Muscle layer of duodenum (tissue), 2 donors: ENCODE data around the gene GALNT18.

Experiments
- H3K27ac ChIP-seq: one replicate; pipeline ENCODE4 v1.7.0; 2013; ENCODE audit warnings: mild to moderate bottlenecking, low read length
- H3K27me3 ChIP-seq: one replicate; pipeline ENCODE4 v1.7.0; 2013; ENCODE audit warnings: low read depth, mild to moderate bottlenecking, control low read depth, low read length
- H3K36me3 ChIP-seq, 2 donors: one replicate each; pipeline ENCODE4 v1.7.0; 2013; ENCODE audit warnings: low read length in 2 of 2, control low read depth in 1 of 2, mild to moderate bottlenecking in 1 of 2; ENCODE audit not compliant: insufficient read depth in 2 of 2, control insufficient read depth in 1 of 2
- H3K4me1 ChIP-seq, 2 donors: one replicate each; pipeline ENCODE4 v1.7.0; 2013; ENCODE audit warnings: low read length in 2 of 2, mild to moderate bottlenecking in 2 of 2, control low read depth in 1 of 2, moderate library complexity in 1 of 2; ENCODE audit not compliant: insufficient read depth in 2 of 2, control insufficient read depth in 1 of 2
- H3K4me3 ChIP-seq, 2 donors: one replicate each; pipeline ENCODE4 v1.7.0; 2013; ENCODE audit warnings: low read length in 2 of 2, low read depth in 1 of 2, mild to moderate bottlenecking in 1 of 2
- H3K9me3 ChIP-seq, 2 donors: one replicate each; pipeline ENCODE4 v1.7.0; 2013; ENCODE audit warnings: low read length in 2 of 2, control low read depth in 1 of 2, mild to moderate bottlenecking in 1 of 2; ENCODE audit not compliant: control insufficient read depth in 1 of 2
- donor health status: healthy.

The GALNT18 gene

DNA sequence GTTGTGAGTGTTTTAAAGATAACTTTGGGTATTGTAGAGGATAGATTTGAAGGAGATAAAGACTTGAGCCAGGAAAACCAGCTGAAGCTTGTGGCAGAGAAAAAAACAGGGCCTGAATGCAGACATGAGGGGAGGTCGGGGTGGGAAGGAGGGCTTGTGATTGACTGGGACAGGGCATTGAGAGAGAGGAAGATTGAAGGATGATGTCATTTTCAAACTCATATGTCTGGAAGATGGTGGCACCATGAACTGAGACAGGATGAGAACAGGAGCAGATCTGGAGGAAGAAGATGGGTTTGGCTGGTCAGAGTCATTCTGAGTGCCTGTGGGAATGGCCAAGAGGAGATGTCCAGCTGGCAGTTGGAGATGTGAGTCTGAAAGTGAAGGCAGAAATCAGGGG, 283.5 kb downstream of the GALNT18 start:
- Histone ChIP-seq H3K27me3 (no peaks in the 10 kb centered on the region), H3K4me1 (no peaks in the 10 kb centered on the region), H3K36me3 (peaks cover 0 to 8% of the 10 kb centered on the region in 2 donors), H3K27ac (no peak overlapping the region), H3K9me3 (no peaks in the 10 kb centered on the region), H3K4me3 (no peak overlapping the region)

DNA sequence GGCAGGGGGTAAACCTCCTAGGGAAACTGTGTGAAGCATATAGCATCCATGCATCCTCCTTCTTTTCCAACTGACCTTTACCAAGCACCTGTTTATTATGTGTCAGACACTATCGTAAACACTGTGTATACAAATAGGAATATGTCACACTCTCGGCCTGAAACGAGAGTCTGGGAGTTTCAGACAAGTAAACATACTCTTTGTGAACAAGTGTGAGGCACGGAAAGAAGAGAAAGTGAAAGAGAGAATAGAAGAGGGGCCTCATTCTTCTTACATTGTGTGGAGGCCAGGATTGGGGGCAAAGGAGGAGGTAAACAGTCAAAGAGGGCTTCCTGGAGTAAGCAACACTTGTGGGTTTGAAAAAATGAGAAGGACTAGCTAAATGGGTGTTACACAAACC, 285.1 kb downstream of the GALNT18 start:
- no peaks in the 10 kb centered on the region for H3K9me3 ChIP-seq
- H3K4me1 ChIP-seq = no peaks in the 10 kb centered on the region
- H3K36me3 ChIP-seq = peaks cover 0 to 9% of the 10 kb centered on the region in 2 donors
- no peaks in the 10 kb centered on the region for H3K27me3 ChIP-seq
- no peak overlapping the region for H3K4me3 ChIP-seq
- H3K27ac ChIP-seq = no peak overlapping the region

DNA sequence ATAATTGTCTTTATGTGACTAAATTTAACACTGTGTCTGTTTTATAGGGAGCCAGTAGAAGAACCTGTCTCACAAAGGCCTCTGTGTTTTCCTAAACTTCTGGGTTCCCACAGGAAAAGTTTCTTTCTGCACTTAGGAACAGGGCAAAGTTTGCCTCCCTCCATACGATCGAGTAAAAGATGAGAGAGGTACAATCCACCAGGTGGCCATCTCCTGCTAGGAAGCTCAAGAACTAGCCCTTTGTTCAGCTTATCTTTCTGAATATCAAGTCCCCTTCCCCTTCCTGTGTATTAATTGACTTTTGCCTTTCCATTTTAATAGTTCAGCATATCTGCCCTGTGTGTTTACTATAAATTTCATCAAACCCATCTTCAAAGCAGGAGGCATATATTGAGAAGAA, 286.8 kb downstream of the GALNT18 start:
- Histone ChIP-seq H3K4me3 (no peak overlapping the region), H3K9me3 (no peaks in the 10 kb centered on the region), H3K4me1 (no peaks in the 10 kb centered on the region), H3K36me3 (peaks cover 0 to 17% of the 10 kb centered on the region in 2 donors), H3K27ac (no peak overlapping the region), H3K27me3 (no peaks in the 10 kb centered on the region)

DNA sequence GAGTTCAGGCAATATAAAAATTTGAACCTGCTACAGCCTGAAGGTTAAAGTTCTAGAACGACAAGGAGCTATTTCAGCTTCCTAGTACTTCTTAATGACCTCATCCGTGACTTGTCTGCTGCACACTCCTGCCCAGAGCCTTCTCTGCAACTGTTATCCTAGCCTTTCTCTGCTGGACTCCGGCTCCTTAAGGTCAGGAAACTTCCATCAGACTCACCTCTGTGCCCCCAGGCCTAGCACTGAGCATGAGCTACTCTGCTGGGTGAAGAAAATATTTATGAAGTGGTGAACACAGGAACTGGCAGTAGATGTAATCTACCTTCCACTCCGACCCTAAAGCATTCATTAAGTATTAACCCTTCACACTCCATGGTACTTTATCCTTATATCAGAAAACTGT, 287.2 kb downstream of the GALNT18 start:
- no peak overlapping the region for H3K27ac ChIP-seq
- no peaks in the 10 kb centered on the region for H3K9me3 ChIP-seq
- H3K4me3 ChIP-seq = no peak overlapping the region
- H3K27me3 ChIP-seq = no peaks in the 10 kb centered on the region
- peaks cover 0 to 17% of the 10 kb centered on the region in 2 donors for H3K36me3 ChIP-seq
- H3K4me1 ChIP-seq = no peaks in the 10 kb centered on the region

DNA sequence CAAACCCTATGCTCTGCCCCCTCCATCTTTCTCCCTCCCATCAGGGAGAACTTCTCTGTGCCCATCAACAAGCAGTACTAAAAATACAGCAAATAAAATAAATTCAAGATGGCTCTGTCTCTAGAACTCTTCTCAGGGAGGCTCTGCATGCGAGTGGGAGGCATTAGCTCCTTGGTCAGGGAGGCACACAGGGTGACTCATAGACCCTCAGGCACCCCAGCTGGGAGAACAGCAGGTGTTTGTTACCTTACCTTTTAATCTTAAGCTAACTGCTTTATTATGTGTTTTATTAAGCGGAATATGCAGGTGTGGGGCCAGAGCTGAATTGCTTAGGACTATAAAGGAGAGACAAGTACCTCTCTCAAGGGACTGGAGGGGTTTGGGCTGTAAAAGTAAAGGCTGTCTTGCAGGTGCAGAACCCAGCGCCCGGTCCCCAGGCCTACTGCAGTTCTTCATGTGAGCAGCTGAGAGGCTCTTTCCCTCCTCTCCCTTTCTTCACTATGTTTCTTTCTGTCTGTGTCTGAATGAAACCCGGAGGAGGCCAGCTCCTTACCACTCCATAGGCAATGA, 289.6 kb downstream of the GALNT18 start:
- Histone ChIP-seq H3K4me1 (no peaks in the 10 kb centered on the region), H3K9me3 (no peaks in the 10 kb centered on the region), H3K4me3 (no peak overlapping the region), H3K27me3 (no peaks in the 10 kb centered on the region), H3K36me3 (peaks cover 0 to 17% of the 10 kb centered on the region in 2 donors), H3K27ac (no peak overlapping the region)

DNA sequence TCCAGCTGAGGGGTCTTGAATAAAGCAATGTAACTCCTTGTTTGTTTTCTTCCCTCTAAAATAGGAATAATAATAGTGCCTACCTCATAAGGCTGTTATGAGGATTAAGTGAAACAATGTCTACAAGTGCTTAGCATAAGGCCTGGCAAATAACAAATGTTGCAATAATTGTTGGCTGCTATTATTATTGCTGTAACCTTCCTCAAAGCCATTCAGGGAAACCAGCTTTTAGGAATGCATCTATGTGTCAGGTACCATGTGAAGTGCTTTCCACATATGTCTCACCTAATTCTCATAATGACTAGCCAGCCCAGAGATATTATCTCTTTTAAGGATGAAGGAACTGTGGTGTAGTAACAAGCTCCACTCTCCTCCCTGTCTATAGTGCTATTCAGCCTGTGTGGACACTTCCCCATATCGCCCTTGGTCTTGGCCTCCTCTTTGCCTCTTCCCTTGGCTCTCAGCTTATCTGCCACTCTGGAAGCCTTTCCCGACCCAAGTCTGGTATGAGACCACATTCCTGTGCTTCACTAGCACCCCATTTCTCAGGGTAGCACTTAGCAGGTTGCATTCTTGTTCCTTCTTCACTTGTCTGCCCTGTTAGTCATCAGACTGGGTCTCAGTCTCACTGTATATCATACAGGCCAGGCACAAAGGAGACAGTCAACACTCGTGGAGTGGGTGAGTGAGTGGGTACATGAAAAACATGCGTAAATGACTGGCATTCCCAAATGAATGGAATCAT, 292.6 kb downstream of the GALNT18 start:
- Histone ChIP-seq H3K36me3 (peaks cover 0 to 25% of the 10 kb centered on the region in 2 donors), H3K4me1 (no peaks in the 10 kb centered on the region), H3K27ac (no peak overlapping the region), H3K4me3 (no peak overlapping the region), H3K27me3 (no peaks in the 10 kb centered on the region), H3K9me3 (no peaks in the 10 kb centered on the region)

DNA sequence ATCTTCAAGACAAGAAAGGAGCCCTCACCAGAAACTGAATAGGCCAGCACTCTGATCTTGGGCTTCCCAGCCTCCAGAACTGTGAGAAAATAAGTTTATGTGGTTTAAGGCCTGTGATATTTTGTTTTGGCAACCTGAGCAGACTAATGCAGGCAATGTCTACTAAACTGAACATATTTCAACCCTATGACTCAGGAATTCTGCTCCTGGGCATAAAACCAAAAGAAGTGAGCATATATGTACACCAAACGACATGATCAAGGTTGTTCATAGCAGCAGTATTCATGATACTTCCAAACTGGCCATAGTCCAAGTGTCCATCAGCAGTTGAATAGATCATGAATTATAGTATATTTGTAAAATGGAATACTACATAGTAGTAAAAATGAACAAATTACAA, 297.7 kb downstream of the GALNT18 start:
- Histone ChIP-seq H3K4me1 (no peaks in the 10 kb centered on the region), H3K9me3 (peaks cover 0 to 4% of the 10 kb centered on the region in 2 donors), H3K27me3 (no peaks in the 10 kb centered on the region), H3K27ac (no peak overlapping the region), H3K4me3 (no peak overlapping the region), H3K36me3 (peaks cover 0 to 19% of the 10 kb centered on the region in 2 donors)

DNA sequence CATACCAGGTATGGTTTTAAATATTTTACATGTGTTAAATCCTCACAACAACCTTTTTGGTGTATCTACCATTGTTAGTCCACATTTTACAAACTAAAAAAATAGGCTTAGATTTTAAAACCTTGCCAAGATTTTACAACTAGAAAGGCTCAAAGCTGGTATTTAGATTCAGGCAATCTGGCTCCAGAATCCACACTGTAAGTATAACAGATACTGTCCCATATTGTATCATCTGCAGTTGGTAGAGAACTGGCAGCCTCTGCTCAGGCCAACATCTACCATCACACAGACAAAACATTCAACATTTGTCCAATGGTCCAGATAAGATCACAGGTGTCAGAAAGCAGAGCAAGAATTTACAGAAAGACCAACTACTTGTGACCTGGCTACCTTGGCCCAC, 299.7 kb downstream of the GALNT18 start:
- H3K36me3 ChIP-seq = peaks cover 0 to 19% of the 10 kb centered on the region in 2 donors

DNA sequence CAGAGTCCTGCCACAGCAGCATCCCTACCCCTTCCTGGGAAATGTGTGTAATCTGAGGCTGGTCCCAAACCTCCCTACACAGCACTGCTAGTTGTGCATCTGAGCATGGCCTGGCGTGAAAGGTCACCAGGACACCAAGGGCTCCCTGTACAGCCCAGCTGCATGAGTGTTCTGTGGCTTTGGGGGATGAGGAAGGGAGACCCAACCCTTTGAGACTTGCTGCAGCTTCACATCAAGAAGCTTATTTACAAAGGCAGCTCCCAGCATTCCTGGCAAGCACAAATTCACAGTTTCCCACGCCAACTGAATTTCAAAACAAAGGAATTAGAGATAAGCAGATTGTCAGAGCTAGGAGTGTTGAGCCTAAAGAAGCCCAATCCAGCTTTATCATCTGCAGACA, 301.0 kb downstream of the GALNT18 start:
- Histone ChIP-seq H3K4me1 (no peaks in the 10 kb centered on the region), H3K27ac (no peak overlapping the region), H3K36me3 (peaks cover 0 to 11% of the 10 kb centered on the region in 2 donors), H3K27me3 (no peaks in the 10 kb centered on the region), H3K9me3 (peaks cover 0 to 4% of the 10 kb centered on the region in 2 donors), H3K4me3 (no peak overlapping the region)

More for the DNA sequence above, 299.7 kb downstream of the GALNT18 start:
- no peaks in the 10 kb centered on the region for H3K27me3 ChIP-seq
- H3K9me3 ChIP-seq = peaks cover 0 to 4% of the 10 kb centered on the region in 2 donors
- H3K4me3 ChIP-seq = no peak overlapping the region
- no peak overlapping the region for H3K27ac ChIP-seq
- no peaks in the 10 kb centered on the region for H3K4me1 ChIP-seq

DNA sequence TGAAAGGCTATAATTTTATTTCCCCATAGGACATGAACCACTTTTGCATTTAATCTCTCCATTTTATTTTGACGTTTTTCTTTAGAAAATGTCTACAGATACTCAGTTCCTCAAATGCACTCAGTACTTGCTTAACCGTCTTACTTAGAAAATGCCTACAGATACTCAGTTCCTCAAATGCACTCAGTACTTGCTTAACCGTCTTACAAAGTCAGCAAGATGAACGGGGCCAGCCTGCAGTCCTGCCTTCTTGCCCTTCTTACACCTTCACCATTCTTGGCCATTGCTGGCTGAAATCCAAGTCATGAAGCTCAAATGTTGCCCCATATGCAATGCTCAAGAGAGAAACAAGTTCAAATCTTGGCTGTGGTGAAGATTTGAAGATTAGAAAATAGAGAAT, 302.8 kb downstream of the GALNT18 start:
- Histone ChIP-seq H3K4me3 (no peak overlapping the region), H3K36me3 (peaks cover 0 to 8% of the 10 kb centered on the region in 2 donors), H3K27ac (no peak overlapping the region), H3K9me3 (peaks cover 0 to 4% of the 10 kb centered on the region in 2 donors), H3K27me3 (no peaks in the 10 kb centered on the region), H3K4me1 (peaks cover 0 to 8% of the 10 kb centered on the region in 2 donors)

DNA sequence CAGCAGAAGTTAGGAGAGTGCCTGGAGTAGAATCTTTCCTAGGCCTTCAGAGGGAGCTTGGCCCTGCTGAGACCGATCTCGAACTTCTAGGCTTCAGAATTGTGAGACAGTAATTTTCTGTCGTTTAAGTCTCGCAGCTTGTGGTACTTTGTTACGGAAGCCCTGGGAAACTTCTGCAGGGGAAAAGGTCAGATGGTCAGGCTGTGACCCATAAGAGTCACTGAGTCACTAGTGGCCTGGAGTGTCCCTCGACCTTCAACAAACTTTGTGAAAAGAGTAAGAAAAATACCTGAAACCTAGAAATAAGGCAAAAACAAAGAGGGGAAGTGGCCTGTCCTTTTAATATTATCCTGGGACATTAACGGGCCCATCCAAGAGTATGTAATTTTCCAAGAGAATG, 303.3 kb downstream of the GALNT18 start:
- peaks cover 0 to 3% of the 10 kb centered on the region in 2 donors for H3K36me3 ChIP-seq
- H3K27me3 ChIP-seq = no peaks in the 10 kb centered on the region
- H3K4me3 ChIP-seq = no peak overlapping the region
- no peak overlapping the region for H3K27ac ChIP-seq
- peaks cover 0 to under 1% of the 10 kb centered on the region in 2 donors for H3K9me3 ChIP-seq
- peaks cover 0 to 12% of the 10 kb centered on the region in 2 donors for H3K4me1 ChIP-seq
